SK-N-DZ (cell line): ENCODE measurements around the gene ZNF341.
A peak's percentile ranks its signal among the peaks of the same experiment; 100 is the strongest.
"Not testable (repeated sequence)": the region's sequence is repeated elsewhere in the genome, so short reads cannot be mapped to it uniquely, and the experiment has no call there.

ENCODE experiments used
- DNase-seq: peaks from one replicate; pipeline ENCODE4 v3.0.0-alpha.2; 2015; ENCODE audit warnings: low spot score

Gene ZNF341

GRCh38 chr20:33728463-33728862, 3.3 kb upstream of the ZNF341 start:
- no peak for DNase-seq

- DNase-seq: no peak
Observed at GRCh38 chr20:33729101-33729500, 2.7 kb upstream of the ZNF341 start.

- DNase-seq: no peak
Observed at GRCh38 chr20:33730946-33731692, 677 bp upstream of the ZNF341 start.

GRCh38 chr20:33732166-33732970, 572 bp downstream of the ZNF341 start:
- peak; percentile 92 for DNase-seq

GRCh38 chr20:33733654-33734576, 2.1 kb downstream of the ZNF341 start:
- no peak for DNase-seq

- DNase-seq: no peak
Observed at GRCh38 chr20:33736962-33737361, 5.2 kb downstream of the ZNF341 start.

- no peak for DNase-seq
Observed at GRCh38 chr20:33739493-33739892, 7.7 kb downstream of the ZNF341 start.

GRCh38 chr20:33740189-33740588, 8.4 kb downstream of the ZNF341 start:
- DNase-seq: no peak

- DNase-seq: no peak
Observed at GRCh38 chr20:33744181-33744580, 12.4 kb downstream of the ZNF341 start.

GRCh38 chr20:33744773-33745385, 13.1 kb downstream of the ZNF341 start:
- no peak for DNase-seq

GRCh38 chr20:33746325-33746998, 14.7 kb downstream of the ZNF341 start:
- DNase-seq: no peak

- no peak for DNase-seq
Observed at GRCh38 chr20:33751775-33752174, 20.0 kb downstream of the ZNF341 start.

- no peak for DNase-seq
Observed at GRCh38 chr20:33753143-33753542, 21.3 kb downstream of the ZNF341 start.

GRCh38 chr20:33753763-33754162, 22.0 kb downstream of the ZNF341 start:
- DNase-seq: no peak

- DNase-seq: not testable (repeated sequence)
Observed at GRCh38 chr20:33755936-33756490, 24.2 kb downstream of the ZNF341 start.

GRCh38 chr20:33757046-33757445, 25.2 kb downstream of the ZNF341 start:
- DNase-seq: no peak

- DNase-seq: no peak
Observed at GRCh38 chr20:33757458-33757857, 25.7 kb downstream of the ZNF341 start.

GRCh38 chr20:33761698-33762250, 30.0 kb downstream of the ZNF341 start:
- no peak for DNase-seq

GRCh38 chr20:33765099-33765498, 33.3 kb downstream of the ZNF341 start:
- no peak for DNase-seq

- DNase-seq: no peak
Observed at GRCh38 chr20:33765592-33765991, 33.8 kb downstream of the ZNF341 start.
